ENCODE results near the gene GARIN1A. TPM values are rescaled to one million over a fixed set of nuclear protein-coding genes. Genes with fewer than 3 reads are reported as not detected.
"Not testable (repeated sequence)": the region's sequence is repeated elsewhere in the genome, so short reads cannot be mapped to it uniquely, and the experiment has no call there.

Gene GARIN1A
- total RNA-seq, 1 experiment from 2014 or later, result 0.06 TPM

DNA sequence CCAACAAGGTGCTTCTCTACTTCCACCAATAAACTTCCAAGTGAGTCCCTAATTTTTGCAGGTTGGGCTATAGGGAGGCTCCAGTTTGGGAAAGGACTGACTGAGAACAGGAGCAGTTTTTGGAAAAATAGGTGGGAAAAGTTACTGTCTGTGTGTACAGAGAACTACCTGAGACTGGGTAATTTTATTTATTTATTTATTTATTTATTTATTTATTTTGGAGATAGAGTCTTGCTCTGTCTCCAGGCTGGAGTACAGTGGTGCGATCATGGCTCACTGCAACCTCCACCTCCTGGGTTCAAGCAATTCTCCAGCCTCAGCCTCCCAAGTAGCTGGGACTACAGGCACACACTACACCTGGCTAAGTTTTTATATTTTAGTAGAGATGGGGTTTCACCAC lies 11.2 kb downstream of the GARIN1A start:
- not testable (repeated sequence) for DNase-seq (ENCODE audit: low spot score)

DNA sequence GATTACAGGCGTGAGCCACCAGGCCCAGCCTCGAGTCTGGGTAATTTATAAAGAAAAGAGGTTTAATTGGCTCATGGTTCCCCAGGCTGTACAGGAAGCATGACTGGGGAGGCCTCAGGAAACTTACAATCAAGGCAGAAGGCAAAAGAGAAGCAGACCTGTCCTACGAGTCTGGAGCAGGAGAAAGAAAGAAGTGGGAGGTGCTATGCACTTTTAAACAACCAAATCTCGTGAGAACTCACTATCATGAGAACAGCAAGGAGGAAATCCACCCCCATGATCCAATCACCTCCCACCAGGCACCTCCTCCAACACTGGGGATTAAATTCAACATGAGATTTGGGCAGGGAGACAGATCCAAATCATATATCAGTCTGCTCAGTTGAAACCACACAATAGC lies 11.6 kb downstream of the GARIN1A start:
- not testable (repeated sequence) for DNase-seq (ENCODE audit: low spot score)

DNA sequence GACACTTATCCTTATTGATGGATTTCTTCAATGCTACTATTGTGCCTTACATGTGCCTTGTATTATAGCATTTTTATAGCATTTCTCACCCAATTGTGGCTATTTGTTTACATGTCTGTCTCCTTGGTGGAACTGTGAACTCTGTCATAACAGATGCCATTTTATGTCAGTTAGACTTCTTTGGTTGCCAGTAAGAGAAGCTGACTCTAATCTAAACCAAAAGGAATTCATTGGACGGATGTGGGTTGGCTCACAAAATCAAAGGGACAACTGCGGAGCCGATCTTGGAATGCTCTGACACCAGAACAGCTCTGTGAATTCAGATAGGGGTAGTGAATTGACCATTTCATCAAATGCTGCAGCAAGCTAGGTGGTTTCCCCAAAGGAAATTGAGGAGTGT lies 15.0 kb downstream of the GARIN1A start:
- DNase-seq (ENCODE audit: low spot score), result no peak

DNA sequence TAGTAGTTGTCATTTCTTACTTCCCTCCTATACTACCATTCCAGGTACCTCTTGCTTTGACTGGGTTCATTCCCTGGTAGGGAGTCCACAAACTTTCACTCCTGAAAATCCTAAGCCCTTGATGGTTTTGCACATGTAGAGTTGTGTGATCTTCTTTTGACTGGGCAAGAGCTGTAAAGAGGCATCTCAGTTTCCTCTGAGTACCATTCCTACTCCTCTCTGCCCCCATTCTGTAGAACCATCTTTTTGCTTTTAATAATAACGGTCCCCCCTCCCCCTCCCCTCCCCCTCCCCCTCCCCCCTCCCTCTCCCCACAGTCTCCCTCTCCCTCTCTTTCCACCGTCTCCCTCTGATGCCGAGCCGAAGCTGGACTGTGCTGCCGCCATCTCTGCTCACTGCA lies 16.4 kb downstream of the GARIN1A start:
- DNase-seq (ENCODE audit: low spot score), result no peak

DNA sequence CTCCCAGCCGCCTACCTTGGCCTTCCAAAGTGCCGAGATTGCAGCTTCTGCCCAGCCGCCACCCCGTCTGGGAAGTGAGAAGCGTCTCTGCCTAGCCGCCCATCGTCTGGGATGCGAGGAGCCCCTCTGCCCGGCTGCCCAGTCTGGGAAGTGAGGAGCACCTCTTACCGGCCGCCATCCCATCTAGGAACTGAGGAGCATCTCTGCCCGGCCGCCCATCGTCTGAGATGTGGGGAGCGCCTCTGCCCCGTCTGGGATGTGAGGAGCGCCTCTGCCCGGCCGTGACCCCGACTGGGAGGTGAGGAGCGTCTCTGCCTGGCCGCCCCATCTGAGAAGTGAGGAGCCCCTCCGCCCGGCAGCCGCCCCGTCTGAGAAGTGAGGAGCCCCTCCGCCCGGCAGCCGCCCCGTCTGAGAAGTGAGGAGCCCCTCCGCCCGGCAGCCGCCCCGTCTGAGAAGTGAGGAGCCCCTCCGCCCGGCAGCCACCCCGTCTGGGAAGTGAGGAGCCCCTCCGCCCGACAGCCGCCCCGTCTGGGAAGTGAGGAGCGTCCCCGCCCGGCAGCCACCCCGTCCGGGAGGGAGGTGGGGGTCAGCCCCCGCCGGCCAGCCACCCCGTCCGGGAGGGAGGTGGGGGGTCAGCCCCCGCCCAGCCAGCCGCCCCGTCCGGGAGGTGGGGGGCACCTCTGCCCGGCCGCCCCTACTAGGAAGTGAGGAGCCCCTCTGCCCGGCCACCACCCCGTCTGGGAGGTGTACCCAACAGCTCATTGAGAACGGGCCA lies 17.3 kb downstream of the GARIN1A start:
- not testable (repeated sequence) for DNase-seq (ENCODE audit: low spot score)

DNA sequence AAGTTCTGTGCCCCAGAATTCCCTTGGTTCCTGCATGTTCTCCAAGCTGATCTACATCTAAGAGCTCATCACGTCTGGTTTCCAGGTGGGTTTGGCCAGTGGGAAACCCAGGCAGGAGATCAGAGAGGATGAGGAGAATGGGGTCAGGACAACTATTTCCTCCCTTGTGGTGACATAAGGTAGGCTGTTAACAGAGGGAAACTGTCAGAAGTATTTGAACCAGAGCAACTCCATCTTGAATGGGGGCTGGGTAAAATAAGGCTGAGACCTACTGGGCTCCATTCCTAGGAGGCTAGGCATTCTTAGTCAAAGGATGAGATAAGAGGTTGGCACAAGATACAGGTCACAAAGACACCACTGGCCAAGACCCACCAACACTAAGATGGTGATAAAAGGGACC lies 19.1 kb downstream of the GARIN1A start:
- DNase-seq (ENCODE audit: low spot score), result no peak

DNA sequence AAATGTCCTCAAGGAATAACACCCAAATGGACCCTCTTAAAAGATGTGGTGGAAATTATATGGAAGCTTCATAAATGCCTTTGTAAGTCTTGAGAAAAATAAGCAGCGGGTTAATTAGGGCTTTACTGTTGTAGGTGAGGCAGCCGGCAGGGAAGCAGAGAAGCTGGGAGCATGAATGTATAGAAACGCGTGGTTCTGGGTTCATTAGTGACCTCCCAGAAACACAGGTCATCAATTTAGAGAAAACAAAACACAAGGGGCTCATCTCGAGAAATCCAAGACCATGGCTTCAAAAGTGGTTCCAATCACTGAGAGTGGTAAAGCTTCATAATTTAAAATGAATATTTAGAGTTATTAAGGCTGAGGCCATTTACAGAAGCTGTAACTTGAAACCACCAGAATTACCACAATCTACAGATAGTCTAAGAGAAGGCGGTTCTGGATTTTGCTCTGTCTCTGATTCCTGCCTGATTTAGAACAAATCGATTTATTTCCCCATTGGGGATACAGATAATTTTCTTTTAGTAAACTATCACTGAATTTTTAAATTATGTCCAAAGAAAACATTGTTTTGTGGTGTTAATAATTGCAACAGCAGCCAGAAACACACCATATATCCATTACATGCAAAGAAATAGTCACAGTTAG lies 20.7 kb downstream of the GARIN1A start:
- DNase-seq (ENCODE audit: low spot score), result no peak

DNA sequence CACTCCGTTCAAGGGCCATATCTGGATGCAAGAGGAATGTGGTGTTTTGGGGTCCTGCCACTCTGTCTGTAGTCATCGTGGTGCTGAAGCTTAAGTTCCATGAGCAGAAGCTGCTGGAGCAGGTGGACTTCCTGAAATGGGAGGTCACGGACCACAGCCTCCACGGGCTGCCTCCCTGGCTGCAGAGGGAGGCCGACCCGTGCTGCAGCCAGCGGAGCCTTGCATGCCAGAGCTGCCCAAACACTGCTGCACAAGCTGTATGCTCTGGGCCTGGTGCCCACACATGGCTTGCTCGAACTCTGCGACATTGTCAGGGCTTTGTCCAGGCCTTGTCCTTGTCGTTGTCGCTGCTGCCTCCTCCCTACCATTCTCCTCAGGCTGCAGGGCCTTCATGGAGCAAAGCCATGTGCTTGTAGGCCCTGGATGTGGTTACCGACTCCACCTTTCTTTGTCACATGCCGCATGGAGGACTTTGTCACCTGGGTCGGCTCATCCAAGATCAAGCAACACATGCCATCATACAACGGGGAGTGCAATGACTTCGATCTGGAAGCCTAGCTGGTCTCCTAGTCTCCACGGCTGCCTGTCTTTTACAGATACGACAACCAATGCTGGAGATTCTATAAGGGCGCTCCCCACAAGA lies 21.4 kb downstream of the GARIN1A start:
- DNase-seq (ENCODE audit: low spot score), result no peak

DNA sequence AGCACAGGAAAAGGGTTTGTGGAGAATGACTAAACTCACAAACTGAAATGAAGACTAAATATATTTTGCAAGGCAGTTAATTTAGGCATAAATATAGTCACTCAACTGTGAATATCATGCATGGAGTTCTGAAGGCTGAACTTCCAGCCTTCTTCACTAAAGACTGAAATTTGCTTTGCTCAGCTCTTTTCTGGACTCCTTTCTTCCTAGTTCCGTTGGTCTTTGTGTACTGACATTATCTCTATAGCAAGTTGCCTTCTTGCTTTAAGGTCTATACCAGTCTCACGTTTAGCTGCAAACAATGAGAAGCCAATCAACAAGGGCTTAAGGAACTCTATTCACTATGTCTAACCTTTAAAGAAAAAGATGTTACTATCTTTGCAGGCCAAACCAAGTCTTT lies 22.6 kb downstream of the GARIN1A start:
- no peak for DNase-seq (ENCODE audit: low spot score)

DNA sequence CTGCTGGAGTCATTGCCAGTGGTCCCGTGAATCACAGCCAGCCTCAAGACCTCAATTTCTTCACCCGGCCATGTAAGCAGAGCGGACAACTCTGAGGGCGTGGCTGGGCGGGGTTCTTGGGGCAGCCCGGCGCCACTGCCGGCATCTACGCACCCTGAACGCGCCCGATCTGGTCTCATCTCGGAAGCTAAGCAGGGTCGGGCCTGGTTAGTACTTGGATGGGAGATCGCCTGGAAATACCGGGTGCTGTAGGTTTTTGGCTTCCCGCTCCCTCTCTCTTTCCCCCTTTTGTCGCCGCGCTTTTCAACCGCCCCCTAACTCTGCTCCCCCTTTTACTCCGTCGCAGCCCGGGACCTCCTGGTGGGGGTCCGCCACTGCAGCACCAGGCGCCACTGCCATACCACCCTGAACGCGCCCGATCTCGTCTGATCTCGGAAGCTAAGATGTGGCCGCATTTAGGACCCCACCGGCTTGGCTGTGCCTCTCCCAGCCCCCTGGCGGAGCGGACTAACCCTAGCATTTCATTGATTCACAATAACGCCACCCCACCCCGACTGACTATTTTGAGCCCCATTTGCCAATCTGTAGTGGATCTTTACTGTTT lies 25.3 kb downstream of the GARIN1A start:
- DNase-seq (ENCODE audit: low spot score), result no peak

DNA sequence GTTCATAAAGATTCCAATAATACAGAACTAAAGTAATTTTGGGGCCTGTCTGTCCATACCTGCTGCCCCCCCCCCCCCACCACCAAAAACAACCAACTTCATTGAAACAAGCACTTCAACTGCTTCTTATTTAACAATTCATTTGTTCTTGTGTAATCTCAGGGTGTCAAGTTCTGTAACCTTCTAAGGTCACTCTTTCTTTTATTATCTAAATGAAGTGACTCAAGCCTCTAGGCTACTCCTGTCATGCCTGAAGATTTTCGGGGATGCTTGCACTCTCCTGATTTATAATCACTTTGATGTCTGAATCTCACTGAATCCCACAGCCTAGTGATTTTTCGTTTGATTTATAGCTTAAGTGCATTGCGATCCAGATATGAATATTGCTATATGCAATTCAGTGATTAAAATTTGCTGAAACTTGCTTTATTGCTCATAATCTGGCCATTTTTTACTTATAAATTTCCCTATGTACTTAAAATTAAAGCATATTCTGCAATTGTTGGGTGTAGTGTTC lies 27.2 kb downstream of the GARIN1A start:
- no peak for DNase-seq (ENCODE audit: low spot score)

DNA sequence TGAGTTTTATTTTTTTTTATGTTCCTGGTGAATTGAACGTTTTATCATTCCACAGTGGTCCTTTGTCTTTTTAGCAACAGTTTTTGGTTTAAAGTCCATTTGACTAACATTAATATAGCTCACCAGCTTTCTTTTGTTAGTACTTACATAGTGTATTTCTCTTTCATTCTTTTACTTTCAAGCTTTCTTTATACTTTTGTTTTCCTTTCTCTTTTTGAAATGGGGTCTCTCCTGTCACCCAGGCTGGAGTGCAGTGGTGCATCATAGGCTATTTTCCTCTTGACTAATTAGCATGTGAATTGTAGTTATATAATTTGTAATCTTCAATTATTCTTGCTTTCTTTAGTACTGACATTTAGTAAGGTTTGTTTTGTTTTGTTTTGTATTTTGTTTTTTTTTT lies 27.8 kb downstream of the GARIN1A start:
- no peak for DNase-seq (ENCODE audit: low spot score)

DNA sequence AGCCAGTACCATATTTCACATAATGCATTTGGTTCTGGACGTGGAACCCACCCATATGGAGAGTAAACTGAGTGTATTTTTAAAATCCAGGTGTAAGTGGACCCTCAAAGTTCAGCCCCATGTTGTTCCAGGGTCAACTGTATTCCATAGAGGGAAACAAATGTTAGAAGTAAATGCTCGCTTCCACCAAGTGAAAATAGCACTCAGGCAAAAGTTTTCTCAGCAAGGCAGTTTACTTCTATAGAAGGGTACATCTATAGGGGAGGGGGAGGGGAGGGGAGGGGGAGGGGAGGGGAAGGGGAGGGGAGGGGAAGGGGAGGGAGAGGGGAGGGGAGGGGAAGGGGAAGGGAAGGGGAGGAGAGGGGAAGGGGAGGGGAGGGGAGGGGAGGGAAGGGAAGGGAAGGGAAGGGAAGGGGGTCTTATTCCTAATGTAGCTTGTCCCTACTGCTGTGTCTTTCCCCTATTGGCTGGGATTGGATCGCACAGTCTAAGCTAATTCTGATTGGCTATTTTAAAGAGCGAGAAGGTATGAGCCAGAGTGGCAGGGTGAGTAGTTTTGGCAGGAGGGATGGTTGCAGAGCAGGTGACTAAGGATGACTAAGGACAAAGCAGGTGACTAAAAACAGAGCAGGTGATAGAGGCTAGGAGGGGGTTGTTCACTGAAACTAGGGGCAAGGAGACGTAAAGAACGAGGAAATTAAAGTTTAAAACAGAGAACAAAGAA lies 29.1 kb downstream of the GARIN1A start:
- DNase-seq (ENCODE audit: low spot score), result no peak

DNA sequence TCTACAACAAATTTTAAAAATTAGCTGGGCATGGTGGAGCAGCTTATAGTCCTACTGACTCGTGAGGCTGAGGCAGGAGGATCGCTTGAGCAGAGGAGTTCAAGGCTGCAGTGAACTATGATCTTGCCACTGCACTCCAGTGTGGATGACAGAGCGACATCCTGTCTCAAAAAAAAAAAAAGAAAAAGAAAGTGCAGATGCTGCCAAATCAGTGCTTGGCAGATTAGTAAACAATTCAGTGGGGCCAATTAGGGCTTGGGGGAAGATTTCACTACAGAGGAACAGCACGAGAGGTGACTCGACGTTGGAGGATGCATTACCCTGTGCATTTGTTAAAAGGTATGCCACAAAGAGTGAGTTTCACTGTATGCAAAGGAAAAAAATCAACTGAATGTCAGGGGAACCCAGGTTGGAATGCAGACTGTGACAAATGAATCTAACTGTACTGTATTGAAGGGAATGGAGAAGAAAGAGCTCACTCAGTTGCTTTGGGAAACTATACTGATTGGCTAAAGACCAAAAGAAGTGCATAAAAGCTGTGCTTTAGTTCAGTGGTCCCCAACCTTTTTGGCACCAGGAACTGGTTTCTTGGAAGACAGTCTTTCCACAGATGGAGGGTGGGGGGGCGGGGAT lies 31.6 kb downstream of the GARIN1A start:
- DNase-seq (ENCODE audit: low spot score), result peak; percentile 34

DNA sequence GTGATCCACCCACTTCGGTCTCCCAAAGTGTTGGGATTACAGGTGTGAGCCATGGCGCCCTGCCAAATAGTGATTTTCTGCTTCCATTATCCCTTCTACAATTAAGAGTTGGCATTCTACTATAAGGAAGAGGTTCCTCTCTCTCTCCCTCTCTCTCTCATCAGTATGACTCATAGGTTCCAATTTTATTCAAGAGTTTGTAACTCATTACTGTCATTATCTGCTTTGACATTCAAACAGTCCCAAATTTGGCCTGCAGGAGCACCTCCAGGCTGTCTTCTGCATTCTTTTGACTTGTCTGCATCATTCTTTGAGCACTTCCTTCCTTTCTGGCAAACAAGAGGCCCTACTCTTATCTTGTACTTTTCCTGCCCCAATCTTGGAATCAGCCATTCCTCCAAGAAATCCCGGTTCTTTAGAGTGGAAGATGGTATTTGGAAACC lies 33.8 kb downstream of the GARIN1A start:
- DNase-seq (ENCODE audit: low spot score), result no peak

DNA sequence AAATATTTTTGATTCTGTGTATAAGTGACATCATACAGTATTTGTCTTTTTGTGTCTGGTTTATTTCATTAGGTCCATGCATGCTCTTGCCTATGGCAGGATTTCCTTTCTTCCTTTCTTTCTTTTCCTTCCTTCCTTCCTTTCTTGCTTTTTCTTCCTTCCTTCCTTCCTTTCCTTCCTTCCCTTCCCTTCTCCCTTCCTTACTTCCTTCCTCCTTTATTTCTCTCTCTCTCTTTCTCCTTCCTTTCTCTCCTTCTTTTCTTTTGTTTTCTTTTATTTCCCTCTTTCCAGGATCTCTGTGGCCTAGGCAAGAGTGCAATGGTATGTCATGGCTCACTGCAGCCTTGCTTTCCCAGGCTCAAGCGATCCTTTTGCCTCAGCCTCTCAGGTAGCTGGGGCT lies 35.7 kb downstream of the GARIN1A start:
- DNase-seq (ENCODE audit: low spot score), result no peak

DNA sequence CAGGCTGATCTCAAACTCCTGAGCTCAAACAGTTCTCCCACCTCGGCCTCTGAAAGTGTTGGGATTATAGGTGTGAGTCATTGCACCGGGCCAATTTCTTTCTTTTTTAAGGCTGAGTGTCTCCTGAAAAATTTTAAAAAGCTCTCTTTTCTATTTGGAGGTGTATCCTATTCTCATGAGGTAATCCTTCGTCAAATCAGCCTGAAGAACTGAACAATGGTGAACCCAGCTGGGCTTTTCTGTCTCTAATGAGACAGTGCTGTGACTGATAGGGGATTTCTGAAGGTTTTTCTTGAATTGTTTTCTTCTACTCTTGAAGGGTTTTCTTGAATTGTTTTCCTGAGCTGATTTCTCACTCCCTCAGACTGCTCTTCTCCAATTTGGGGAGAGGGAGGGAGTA lies 36.1 kb downstream of the GARIN1A start:
- DNase-seq (ENCODE audit: low spot score), result no peak

DNA sequence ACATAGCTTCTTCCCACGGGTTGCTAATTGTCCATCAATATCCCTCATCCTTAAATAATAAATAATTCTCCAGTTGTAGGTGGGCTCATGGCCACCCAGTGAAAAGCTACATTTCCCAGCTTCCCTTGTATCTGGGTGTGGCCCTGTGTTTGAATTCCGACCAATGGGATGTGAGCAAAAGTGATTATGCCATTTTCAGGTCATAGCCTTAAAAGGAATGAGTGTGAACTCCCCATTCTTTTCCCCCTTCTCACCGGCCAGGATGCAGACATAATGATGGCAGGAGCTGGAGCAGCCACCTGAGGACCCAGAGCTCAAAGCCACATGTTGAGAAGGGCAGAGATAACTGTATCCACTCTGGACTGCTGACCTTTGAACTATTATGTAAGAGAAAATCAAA lies 36.7 kb downstream of the GARIN1A start:
- no peak for DNase-seq (ENCODE audit: low spot score)

DNA sequence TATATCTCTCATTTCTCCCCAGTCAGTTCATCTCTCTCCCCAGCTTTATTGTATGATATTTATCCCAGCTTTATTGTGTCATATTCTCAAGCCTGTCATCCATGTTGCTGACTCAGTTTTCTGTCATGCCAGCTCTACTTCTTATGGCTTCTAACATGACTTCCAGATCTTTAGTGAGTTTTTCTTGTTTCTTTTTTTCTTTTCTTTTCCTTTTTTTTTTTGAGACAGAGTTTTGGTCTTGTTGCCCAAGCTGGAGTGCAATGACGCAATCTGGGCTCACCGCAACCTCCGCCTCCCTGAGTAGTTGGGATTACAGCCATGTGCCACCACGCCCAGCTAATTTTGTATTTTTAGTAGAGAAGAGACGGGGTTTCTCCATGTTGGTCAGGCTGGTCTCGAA lies 38.4 kb downstream of the GARIN1A start:
- DNase-seq (ENCODE audit: low spot score), result no peak

DNA sequence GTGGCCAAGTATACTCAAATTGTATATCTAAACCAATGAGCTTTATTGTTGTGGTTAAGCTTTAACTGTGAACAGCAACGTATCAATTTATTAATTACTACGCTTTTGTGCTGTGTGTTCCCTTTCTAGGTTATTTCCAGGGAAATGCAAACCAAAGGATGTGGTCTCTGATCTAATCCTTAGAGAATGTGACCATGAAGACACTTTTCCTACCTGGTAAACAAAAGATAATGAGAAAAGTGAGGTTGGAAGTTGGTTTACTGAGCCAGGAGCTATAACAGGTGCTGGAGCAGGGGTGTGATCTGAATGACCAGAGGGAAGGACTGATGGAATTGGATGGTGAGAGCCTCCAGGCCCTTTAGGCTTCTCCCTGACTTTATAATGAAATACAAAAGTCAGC lies 41.7 kb downstream of the GARIN1A start:
- no peak for DNase-seq (ENCODE audit: low spot score)
